Stimulated activated naive B cell treated with anti-CD40 and anti-IgM and Interleukin-4, amounts not matched to agents 10 μg/mL and 1 μg/mL and 100 μg/mL, for 72 hours (primary cell): ENCODE data around the gene SOCS4.

Experiments used
- ATAC-seq, 2 donors: fragments of 150-1000 bp; cut with Tn5 transposase; replicated peaks; 2 replicates each; pipeline ENCODE4 v1.10.0; 2021; ENCODE audit warnings: moderate library complexity in 1 of 2
- DNase-seq: peaks from one replicate; pipeline ENCODE4 v3.0.0; 2021
- H3K27ac Mint-ChIP-seq: one replicate; pipeline ENCODE4 v1.8.0; 2022; ENCODE audit warnings: mild to moderate bottlenecking, mixed read lengths
- H3K27me3 Mint-ChIP-seq, 2 donors: one replicate each; pipeline ENCODE4 v1.8.0; 2022; ENCODE audit warnings: mixed read lengths in 2 of 2
- H3K36me3 Mint-ChIP-seq, 2 donors: one replicate each; pipeline ENCODE4 v1.8.0; 2022; ENCODE audit warnings: mixed read lengths in 2 of 2, mild to moderate bottlenecking in 1 of 2
- H3K4me1 Mint-ChIP-seq, 2 donors: one replicate each; pipeline ENCODE4 v1.8.0; 2022; ENCODE audit warnings: mixed read lengths in 2 of 2, mild to moderate bottlenecking in 1 of 2
- H3K4me3 Mint-ChIP-seq, 2 donors: one replicate each; pipeline ENCODE4 v1.8.0; 2022; ENCODE audit warnings: mild to moderate bottlenecking in 2 of 2, mixed read lengths in 2 of 2, moderate library complexity in 1 of 2
- H3K9me3 Mint-ChIP-seq, 2 donors: one replicate each; pipeline ENCODE4 v1.8.0; 2022; ENCODE audit warnings: mixed read lengths in 2 of 2, mild to moderate bottlenecking in 1 of 2

Gene SOCS4

DNA sequence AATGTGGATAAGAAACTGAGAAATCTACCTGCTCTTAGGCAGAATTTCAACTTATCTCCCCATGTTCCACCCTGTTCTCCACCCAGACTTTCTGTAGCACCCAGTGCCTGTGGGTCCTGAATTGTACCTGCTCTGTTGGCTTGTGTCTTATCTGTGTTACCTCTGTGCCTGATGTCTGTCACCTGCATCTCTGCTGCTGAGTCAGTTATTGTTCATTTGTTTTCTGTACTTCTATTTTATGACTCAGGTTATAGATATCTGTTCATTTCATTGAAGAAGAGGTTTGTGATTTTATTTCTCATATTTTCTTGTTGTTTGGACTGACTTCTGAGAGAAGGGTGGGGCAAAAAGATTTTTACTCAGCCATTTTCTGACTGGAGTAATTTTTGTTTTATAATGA is 11.7 kb downstream of the SOCS4 start:
- peaks cover 47 to 53% of the 10 kb centered on the region in 2 donors for H3K36me3 Mint-ChIP-seq
- H3K4me1 Mint-ChIP-seq: peaks cover 2 to 5% of the 10 kb centered on the region in 2 donors

DNA sequence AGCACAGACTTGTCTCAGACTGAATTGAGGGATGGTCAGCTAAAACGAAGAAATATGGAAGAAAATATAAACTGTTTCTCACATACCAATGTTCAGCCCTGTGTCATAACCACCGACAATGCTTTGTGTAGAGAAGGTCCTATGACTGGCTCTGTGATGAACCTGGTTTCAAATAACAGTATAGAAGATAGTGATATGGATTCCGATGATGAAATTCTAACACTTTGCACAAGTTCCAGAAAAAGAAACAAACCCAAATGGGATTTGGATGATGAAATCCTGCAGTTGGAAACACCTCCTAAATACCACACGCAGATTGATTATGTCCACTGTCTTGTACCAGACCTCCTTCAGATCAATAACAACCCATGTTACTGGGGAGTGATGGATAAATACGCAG is 16.5 kb downstream of the SOCS4 start:
- no peak overlapping the region for H3K27ac Mint-ChIP-seq

More for the DNA sequence above, 11.7 kb downstream of the SOCS4 start:
- Mint-ChIP-seq H3K9me3 (no peaks in the 10 kb centered on the region), H3K27ac (no peak overlapping the region), H3K27me3 (no peaks in the 10 kb centered on the region), H3K4me3 (no peak overlapping the region)
- DNase-seq (no peak), ATAC-seq (no peak)

GRCh38 chr14:55045087-55045486 is 18.1 kb downstream of the SOCS4 start:
- H3K4me1 Mint-ChIP-seq: peaks cover 0 to 2% of the 10 kb centered on the region in 2 donors
- no peaks in the 10 kb centered on the region for H3K9me3 Mint-ChIP-seq
- ATAC-seq (no peak), DNase-seq (no peak)
- H3K27ac Mint-ChIP-seq: no peak overlapping the region
- no peaks in the 10 kb centered on the region for H3K27me3 Mint-ChIP-seq
- no peak overlapping the region for H3K4me3 Mint-ChIP-seq
- peaks cover 12 to 13% of the 10 kb centered on the region in 2 donors for H3K36me3 Mint-ChIP-seq

More for the DNA sequence above, 16.5 kb downstream of the SOCS4 start:
- DNase-seq: no peak
- Mint-ChIP-seq H3K36me3 (peaks cover 22 to 28% of the 10 kb centered on the region in 2 donors), H3K4me3 (no peak overlapping the region), H3K27me3 (no peaks in the 10 kb centered on the region), H3K9me3 (no peaks in the 10 kb centered on the region), H3K4me1 (peaks cover 4 to 5% of the 10 kb centered on the region in 2 donors)
- ATAC-seq: no peak

- H3K36me3 Mint-ChIP-seq: peaks cover 10 to 12% of the 10 kb centered on the region in 2 donors
- DNase-seq (no peak), ATAC-seq (no peak)
- peaks cover 5 to 9% of the 10 kb centered on the region in 2 donors for H3K4me1 Mint-ChIP-seq
- no peaks in the 10 kb centered on the region for H3K27me3 Mint-ChIP-seq
- H3K9me3 Mint-ChIP-seq: no peaks in the 10 kb centered on the region
- no peak overlapping the region for H3K27ac Mint-ChIP-seq
- no peak overlapping the region for H3K4me3 Mint-ChIP-seq
Measured at GRCh38 chr14:55047301-55048053, 20.4 kb downstream of the SOCS4 start.

- Mint-ChIP-seq H3K9me3 (no peaks in the 10 kb centered on the region), H3K4me1 (peaks cover 13 to 22% of the 10 kb centered on the region in 2 donors), H3K36me3 (peaks cover 9 to 11% of the 10 kb centered on the region in 2 donors), H3K27ac (no peak overlapping the region), H3K27me3 (no peaks in the 10 kb centered on the region), H3K4me3 (no peak overlapping the region)
- DNase-seq (no peak), ATAC-seq (no peak)
Measured at GRCh38 chr14:55048900-55049436, 21.9 kb downstream of the SOCS4 start.

- Mint-ChIP-seq H3K9me3 (no peaks in the 10 kb centered on the region), H3K27ac (peak overlapping the region; percentile 99), H3K27me3 (no peaks in the 10 kb centered on the region), H3K36me3 (peaks cover 10 to 15% of the 10 kb centered on the region in 2 donors), H3K4me3 (peak overlapping the region; percentile 89 to 91), H3K4me1 (peaks cover 16 to 32% of the 10 kb centered on the region in 2 donors)
- DNase-seq: no peak
- ATAC-seq: peak; percentile 38 to 47
Measured at GRCh38 chr14:55051165-55051422, 24.1 kb downstream of the SOCS4 start.

DNA sequence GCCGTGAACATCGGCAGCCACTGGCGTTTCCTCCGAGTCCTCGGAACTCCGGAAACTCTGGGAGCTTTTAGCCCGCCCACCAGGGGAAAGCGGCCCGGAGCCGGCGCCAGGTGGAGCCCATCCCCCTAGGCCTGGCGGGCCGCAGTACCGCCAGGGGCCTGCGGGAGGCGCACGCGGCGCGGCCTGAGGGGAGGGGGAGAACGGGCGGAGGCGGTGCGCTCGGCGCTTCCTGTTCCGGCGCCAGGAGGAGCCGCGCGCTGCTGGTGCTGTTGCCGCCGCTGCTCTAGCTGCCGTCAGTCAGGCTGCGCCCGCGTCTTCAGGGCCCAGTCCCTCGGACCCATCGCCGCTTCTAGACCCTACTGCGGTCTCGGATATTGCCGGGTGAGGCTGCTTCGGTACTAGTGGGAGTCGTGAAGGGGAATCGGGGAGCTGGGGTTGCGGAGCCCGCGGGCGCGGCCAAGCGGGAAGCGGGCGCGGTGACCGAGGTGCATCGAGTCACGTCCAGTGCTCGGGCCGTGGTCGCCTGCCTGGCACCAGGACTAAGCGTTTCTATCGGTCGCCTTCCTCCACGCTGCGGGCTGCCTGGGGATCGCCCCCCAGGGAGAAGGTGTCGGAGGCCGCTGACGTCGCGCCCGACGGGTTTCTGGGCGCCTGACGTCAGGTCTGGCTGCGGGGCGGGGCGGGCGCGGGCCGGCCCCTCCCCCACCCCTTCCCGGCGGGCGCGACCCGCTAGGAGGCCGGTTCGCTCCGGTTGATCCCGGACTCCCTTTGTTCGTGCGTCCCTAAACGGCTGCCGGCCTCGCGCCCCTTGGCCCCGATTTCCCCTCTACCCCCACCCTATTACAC is 24.6 kb downstream of the SOCS4 start, which contains the start of gene MAPK1IP1L:
Gene MAPK1IP1L, plus strand, starts transcription at position 225 of the 846 bp plus-strand sequence. CDS start 10,037 bp downstream, outside the sequence.
- H3K27ac Mint-ChIP-seq: peak within 1 kb of the TSS; percentile 99
- H3K4me1 Mint-ChIP-seq: peaks cover 16 to 32% of the 10 kb centered on the region in 2 donors
- ATAC-seq: peak; percentile 89 to 93
- H3K36me3 Mint-ChIP-seq: peaks cover 10 to 15% of the 10 kb centered on the region in 2 donors
- no peaks in the 10 kb centered on the region for H3K9me3 Mint-ChIP-seq
- no peaks in the 10 kb centered on the region for H3K27me3 Mint-ChIP-seq
- H3K4me3 Mint-ChIP-seq: peak within 1 kb of the TSS; percentile 89 to 91
- peak; percentile 89 for DNase-seq

DNA sequence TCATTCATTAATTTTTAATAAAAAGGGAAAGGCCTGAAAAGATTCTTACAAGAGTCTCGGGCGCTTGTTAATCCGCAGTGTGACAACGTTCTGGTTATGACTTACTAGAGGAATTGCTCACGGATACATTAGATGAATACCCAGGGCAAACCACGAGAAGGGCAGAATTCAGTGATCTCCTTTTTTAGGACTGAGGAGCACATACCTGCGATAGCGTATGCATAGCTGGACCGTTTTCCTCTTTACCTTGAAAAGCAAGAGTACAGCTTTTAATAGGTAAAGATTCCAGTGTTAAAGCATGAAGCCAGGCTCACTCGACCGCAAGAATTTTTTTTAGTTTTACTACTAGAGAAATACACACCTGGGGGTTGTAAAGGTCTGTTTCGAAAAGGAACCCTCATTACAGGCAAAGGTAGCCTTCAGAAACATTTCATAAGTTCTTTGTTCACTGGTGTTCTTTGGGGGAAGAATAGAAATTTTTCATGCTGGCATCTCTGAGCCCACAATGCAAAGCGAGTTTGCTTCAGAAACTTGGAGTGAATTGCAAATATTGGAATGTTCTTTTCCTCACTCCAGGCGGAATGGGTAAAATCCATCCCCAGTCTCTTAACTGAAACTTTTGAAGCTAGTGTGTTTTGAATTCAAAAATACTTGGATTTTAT is 25.4 kb downstream of the SOCS4 start:
- ATAC-seq (peak; percentile 11 to 33), DNase-seq (peak; percentile 20)
- Mint-ChIP-seq H3K4me1 (peaks cover 16 to 32% of the 10 kb centered on the region in 2 donors), H3K27me3 (no peaks in the 10 kb centered on the region), H3K36me3 (peaks cover 10 to 15% of the 10 kb centered on the region in 2 donors), H3K9me3 (no peaks in the 10 kb centered on the region), H3K4me3 (peak overlapping the region; percentile 89 to 91), H3K27ac (peak overlapping the region; percentile 99)

DNA sequence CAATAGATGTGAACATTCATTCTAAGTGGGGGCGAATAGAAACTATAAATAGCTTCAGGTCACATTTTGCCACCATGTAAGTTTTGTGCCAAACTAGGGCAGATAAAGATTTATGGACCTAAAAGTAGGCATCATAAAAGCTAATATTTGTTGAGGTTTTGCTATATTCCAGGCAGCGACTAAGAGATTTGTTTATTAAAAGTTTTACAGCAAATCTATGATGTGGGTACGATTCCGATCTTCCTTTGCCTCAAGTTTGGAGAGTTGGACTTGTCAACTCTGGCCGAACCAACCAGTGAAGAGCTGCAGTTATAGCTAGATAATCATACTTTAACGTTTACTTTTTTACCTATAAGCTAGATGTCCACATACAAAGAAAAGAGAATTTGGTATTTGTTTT is 26.0 kb downstream of the SOCS4 start:
- H3K4me3 Mint-ChIP-seq: peak overlapping the region; percentile 89 to 91
- H3K4me1 Mint-ChIP-seq: peaks cover 16 to 34% of the 10 kb centered on the region in 2 donors
- no peaks in the 10 kb centered on the region for H3K9me3 Mint-ChIP-seq
- peaks cover 11 to 19% of the 10 kb centered on the region in 2 donors for H3K36me3 Mint-ChIP-seq
- H3K27me3 Mint-ChIP-seq: no peaks in the 10 kb centered on the region
- DNase-seq (no peak), ATAC-seq (no peak)
- H3K27ac Mint-ChIP-seq: peak overlapping the region; percentile 99

DNA sequence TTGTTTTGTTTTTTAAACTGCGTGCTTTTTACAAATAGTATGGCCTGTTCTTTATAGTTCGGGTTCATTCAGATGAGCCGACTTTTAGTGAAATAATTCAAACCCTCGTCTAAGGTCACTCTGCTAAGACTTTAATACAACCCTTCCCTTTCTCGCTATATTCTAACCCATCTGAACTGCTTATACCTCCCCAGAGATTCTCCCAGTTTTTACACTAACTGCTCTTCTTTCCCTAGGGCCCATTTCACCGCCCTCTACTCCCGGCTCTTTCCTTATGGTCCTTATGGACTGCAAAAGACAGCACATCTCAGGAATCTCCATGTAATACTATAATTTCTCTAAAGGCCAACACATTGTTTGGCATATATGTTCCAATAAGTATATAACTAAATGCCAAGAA is 26.5 kb downstream of the SOCS4 start:
- no peak for ATAC-seq
- Mint-ChIP-seq H3K36me3 (peaks cover 15 to 23% of the 10 kb centered on the region in 2 donors), H3K4me3 (peak overlapping the region; percentile 46 to 68), H3K27ac (peak overlapping the region; percentile 48), H3K4me1 (peaks cover 16 to 39% of the 10 kb centered on the region in 2 donors), H3K27me3 (no peaks in the 10 kb centered on the region), H3K9me3 (no peaks in the 10 kb centered on the region)
- DNase-seq: no peak

DNA sequence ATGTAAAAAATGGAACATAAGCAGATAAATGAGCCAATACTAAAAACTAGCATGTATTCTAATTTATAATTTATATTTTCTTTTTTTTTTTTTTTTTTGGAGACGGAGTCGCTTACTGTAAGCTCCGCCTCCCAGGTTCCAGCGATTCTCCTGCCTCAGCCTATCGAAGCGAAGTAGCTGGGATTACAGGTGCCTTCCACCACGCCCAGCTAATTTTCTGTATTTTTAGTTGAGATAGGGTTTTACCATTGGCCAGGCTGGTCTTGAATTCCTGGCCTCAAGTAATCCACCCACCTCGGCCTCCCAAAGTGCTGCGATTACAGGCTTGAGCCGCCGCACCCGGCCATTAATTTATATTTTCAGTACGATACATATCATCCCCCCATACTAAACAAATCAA is 27.1 kb downstream of the SOCS4 start:
- Mint-ChIP-seq H3K36me3 (peaks cover 15 to 23% of the 10 kb centered on the region in 2 donors), H3K4me1 (peaks cover 16 to 40% of the 10 kb centered on the region in 2 donors), H3K27me3 (no peaks in the 10 kb centered on the region), H3K4me3 (peak overlapping the region in 1 of 2 donors; percentile 16), H3K9me3 (no peaks in the 10 kb centered on the region), H3K27ac (peak overlapping the region; percentile 1)
- DNase-seq: no peak
- ATAC-seq: no peak

- H3K36me3 Mint-ChIP-seq: peaks cover 40 to 51% of the 10 kb centered on the region in 2 donors
- H3K4me1 Mint-ChIP-seq: peaks cover 17 to 50% of the 10 kb centered on the region in 2 donors
- H3K27me3 Mint-ChIP-seq: no peaks in the 10 kb centered on the region
- ATAC-seq (no peak), DNase-seq (no peak)
- no peaks in the 10 kb centered on the region for H3K9me3 Mint-ChIP-seq
- H3K4me3 Mint-ChIP-seq: no peak overlapping the region
- H3K27ac Mint-ChIP-seq: peak overlapping the region; percentile 42
Measured at GRCh38 chr14:55057919-55058318, 30.9 kb downstream of the SOCS4 start.

DNA sequence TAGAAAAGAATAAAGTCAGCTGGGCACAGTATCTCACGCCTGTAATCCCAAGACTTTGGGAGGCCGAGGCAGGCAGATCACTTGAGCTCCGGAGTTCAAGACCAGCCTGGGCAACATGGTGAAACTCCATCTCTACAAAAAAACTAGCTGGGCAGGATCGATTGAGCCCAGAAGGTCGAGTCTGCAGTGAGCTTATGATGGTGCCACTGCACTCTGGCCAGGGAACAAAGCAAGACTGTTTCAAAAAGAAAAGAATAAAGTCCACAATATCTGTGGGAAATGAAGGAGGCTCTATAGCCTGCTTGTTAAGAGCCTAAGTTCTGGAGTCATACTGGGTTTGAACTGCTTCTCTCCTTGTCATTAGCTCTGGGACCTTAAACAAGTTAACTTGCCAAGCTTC is 32.3 kb downstream of the SOCS4 start:
- Mint-ChIP-seq H3K36me3 (peaks cover 38 to 44% of the 10 kb centered on the region in 2 donors), H3K27me3 (no peaks in the 10 kb centered on the region), H3K4me3 (no peak overlapping the region), H3K27ac (no peak overlapping the region), H3K9me3 (no peaks in the 10 kb centered on the region), H3K4me1 (peaks cover 12 to 42% of the 10 kb centered on the region in 2 donors)
- no peak for DNase-seq
- ATAC-seq: no peak
